OCI-M1 (cell line): ENCODE results near the gene PHLDB2.

Source experiments
- DNase-seq: peaks from one replicate; lab custom pipeline; 2025; lab: John Stamatoyannopoulos, UW

PHLDB2 gene

DNA sequence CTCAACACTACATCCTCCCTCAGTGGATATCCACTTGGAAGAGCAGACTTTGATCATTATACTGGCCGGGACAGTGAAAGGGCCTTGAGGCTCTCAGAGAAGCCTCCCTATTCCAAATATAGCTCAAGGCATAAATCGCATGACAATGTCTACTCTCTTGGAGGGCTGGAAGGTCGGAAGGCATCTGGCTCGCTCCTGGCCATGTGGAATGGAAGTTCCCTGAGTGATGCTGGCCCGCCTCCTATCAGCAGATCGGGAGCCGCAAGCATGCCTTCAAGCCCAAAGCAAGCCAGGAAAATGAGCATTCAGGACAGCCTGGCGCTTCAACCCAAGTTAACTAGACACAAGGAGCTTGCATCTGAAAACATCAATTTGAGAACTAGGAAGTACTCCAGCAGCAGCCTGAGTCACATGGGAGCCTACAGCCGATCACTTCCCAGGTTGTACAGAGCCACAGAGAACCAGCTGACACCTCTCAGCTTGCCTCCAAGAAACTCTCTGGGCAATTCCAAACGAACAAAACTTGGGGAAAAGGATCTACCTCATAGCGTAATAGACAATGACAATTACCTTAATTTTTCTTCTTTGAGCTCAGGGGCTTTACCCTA lies 25.4 kb downstream of the PHLDB2 start:
- DNase-seq, result no peak

DNA sequence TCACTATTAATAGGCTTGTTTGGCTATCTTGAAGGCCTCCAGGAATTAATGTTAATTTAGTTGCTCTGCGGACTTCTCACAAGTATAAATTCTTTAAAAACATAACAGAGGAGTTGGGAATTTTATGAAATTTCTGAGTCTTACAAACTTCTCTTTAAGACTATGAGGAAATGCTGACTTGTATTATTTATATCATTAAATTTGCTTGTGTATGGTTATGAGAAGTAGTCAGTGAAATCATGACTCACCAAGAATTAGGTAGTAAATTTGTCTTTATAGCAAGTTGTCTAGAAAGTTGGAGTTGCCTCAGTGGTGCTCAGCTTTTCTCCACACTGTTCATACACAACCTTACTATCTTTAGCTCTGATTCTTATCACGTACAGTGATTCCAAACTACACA lies 26.5 kb downstream of the PHLDB2 start:
- no peak for DNase-seq

DNA sequence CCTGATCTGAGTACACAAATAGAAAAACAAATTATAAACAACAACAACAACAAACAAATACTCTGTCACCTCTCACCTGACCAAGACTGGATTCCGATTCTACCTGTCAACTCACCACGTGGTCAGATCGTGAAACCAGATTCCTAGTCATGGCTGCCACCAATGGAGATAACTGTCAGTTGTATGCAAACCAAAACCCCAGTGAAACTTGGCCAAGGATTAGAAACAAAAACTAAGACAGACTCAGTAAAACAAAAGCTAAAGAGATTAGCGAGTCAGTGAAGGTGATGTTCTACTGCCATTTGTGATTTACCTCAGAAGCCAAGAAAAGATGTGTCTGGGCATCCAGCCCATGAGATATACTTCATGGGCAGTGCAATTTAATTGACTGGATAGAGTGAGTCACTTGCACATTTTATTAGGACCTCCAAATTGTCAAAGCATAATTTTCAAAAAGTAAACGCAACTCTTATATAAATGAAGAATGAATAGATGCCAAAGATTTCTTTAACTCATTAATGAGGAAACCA lies 31.1 kb downstream of the PHLDB2 start:
- DNase-seq, result no peak

DNA sequence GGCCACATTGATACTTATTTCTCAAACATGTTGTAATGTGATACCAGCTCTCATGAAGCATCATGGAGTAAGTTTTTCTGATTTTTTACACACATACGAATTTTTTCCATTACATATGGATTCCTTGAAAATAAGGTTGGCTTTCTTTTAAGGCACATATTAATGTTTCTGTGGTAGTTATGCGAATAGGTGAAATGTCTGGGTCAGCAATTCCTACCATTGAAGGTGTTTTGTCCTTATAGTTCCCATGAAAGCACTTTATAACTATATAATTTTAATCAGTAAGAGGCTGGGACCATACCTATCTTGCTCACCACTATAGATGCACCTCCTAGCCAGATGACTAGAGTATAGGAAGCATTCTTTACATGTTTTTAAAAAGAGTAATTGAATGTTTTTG lies 33.0 kb downstream of the PHLDB2 start:
- no peak for DNase-seq

DNA sequence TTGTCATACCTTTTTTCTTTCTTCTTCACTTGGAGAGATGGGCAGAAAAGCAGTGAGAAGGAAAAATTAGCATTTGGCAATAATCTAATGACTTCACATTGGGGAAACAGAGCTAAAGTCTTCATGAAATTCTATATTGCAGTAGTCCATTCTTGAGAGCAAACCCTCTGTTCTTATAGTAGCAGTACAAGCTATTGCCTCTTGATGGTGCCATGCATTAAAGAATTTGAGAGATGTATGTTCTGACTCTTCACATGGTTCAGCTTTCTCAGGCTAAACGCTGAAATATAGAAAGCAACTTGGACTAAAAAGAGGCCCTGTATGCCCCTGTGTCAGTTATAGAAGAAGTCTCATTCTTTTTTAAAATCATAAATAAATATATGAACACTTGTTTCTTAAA lies 36.0 kb downstream of the PHLDB2 start:
- DNase-seq, result peak; percentile 30

DNA sequence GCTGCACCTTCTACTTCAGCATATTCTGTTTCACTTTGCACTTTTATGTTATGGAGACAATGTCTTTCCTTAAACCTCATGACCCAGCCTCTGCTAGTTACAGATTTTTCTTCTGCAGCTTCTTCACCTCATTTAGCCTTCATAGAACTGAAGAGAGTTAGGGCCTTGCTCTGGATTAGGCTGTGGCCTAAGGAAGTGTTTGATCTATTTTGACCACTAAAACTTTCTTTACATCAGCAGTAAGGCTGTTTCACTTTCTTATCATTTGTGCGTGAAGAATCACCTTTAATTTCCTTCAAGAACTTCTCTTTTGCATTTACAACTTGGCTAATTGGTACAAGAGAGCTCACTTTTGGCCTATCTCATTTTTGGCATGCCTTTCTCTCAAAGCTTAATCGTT lies 40.9 kb downstream of the PHLDB2 start:
- DNase-seq, result no peak

DNA sequence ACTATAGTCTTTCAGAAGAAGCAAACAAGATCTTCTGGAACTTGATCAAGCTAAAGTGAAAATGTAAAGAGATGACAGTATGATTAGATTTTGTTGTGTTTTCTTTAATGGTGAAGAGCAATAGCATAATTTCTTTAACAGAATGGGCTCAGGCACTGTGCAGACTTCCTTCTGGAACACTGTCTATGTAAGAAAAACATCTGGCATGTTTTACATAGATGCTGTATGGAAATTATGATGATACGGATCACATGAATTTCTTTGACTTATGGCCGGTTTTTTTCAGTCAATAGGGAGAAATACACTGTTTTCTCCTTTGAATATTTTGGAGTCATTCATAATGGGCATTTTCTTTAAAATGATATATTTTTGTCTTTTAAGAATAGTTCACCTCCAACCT lies 42.6 kb downstream of the PHLDB2 start:
- no peak for DNase-seq

DNA sequence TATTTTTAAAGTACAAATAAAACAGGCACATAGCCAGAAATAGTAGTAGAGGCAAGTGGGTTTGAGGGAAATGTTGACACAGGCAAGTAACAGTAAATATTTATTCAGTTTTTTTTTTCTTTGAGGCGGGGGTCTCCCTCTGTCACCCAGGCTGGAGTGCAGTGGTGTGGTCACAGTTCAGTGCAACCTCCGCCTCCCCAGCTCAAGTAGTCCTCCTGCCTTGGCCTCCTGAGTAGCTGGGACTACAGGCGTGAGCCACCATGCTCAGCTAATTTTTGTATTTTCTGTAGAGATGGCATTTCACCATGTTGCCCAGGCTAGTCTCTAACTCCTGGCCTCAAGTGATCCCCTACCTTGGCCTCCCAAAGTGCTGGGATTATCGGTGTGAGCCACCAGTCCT lies 43.5 kb downstream of the PHLDB2 start:
- no peak for DNase-seq

DNA sequence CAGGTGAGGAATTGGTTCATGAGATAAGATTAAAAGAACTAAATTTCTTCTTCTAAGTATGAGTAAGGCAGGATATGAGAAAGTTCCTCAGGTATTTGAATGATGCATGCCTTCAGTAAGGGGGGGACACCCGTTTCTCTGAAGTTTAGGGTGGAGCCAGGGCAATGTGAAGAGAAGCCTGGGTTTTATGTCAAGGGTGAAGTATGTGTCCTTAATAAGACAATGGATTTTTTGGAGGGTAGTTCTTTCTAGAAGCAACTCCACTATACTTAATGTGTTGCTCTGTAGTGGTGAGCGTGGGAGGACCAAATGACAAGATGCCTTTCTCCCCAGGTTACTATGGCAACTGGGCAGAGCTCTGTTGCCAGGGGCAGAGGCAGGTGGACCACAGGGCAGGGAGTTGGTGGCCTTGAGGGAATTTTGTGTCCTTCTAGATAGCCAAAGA lies 44.0 kb downstream of the PHLDB2 start:
- no peak for DNase-seq

DNA sequence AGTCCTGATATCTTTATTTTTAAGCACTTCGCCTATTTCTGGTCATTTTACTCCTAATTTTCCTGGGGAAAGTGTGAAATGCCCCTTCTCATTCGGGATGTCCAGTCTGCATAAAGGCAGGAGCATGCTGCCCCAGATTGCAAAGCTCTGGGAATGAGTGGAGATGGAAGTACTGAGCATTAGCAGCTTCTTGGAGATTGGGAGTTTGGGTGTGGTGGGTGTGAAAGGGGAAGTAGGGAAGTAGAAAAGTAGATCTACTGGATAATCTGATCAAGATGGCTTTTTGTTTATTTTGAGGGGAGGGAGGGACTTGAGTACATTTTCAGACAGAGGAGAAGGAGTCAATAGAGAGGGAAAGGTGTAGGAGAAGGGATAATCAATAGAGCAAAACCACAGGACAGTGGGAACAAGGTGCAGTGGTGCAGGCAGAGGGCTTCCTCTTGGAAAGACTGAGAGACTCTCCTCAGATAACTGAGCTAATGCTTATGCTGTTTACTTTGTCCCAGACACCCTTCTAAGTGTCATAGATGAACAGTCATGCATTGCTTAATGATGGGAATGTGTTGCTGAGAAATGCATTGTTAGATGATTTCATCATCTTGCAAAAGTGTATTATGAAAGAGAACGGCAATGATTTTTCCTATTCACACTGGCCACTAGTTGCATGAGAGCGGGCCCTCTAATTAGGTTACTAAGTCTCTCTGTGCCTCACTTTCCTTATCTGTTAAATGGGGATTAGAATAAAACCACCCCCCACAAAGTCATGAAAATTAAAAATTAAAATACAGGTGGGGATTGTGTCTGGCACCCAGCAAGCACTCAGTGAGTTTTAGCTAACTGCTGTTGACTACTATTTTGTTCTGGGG lies 45.5 kb downstream of the PHLDB2 start:
- DNase-seq, result peak; percentile 24

DNA sequence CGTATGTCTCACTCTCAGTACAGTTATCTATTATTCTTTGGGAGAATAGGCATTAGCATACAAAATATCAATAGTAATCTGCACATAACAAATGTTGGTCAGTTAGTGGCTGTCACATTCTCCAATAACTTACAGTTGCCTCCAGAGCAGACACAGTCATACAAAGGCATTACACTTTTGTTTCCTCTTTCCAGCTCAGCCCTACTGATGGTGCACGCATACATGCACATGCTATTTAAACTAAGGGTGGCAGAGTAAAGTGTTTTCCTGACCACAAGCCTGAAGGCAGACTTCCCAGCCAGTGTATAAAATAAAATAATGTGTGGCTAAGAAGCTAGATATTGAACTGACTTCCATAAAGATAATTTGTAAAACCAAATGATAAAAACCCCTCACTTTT lies 47.6 kb downstream of the PHLDB2 start:
- DNase-seq, result peak; percentile 32

DNA sequence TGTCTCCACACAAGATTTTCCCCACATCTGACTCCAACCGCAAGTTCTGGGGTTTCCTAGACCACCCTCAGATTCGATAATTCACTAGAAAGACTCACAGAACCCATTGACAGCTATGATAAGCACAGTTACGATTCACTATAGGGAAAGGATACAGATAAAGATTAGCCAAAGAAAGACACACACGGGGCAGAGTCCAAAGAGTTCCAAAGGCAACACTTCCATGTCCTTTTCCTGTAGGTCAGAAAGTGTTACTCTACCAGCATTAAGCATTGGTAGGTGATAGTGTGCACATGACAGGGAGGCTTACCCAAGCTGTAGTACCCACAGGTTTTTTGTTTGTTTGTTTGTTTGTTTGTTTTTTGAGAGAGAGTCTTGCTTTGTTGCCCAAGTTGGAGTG lies 48.1 kb downstream of the PHLDB2 start:
- no peak for DNase-seq

DNA sequence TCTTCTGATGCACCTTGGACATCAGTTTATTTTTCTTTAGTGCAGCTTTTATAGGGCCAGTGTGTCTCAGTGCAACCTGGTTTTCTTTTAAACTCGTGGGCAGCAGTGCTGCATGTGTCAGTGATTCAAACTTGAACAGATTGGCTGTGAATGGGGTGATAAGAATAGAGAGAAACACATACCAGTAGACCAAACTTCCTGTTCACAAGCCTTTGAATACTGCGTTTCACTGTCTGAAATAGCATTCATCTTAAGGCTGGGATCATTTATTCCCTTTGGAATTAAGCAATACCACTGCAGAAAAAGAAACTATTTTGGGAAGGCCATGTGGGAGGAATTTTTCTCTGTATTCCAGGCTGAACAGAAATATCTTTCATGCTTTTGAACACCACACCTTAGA lies 51.7 kb downstream of the PHLDB2 start:
- no peak for DNase-seq

DNA sequence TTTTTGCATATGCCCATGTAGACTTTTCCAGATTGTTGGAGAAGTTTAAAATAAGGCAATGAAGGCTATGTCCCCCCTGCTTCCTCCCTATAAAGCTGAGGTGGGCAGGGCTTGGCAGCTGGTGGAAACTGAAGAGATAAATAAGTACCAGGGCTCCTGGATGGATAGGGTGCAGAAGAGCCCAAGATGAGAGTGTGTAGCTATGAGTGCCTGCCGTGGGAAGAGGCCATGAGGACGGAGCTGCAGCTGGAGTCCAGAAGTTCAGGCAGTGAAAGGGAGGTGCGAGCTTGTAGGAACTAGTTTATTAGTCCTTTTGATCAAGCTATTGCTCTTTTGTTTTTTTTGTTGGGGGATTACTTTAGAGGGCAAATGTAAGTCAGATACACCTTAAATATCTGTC lies 52.4 kb downstream of the PHLDB2 start:
- DNase-seq, result no peak

DNA sequence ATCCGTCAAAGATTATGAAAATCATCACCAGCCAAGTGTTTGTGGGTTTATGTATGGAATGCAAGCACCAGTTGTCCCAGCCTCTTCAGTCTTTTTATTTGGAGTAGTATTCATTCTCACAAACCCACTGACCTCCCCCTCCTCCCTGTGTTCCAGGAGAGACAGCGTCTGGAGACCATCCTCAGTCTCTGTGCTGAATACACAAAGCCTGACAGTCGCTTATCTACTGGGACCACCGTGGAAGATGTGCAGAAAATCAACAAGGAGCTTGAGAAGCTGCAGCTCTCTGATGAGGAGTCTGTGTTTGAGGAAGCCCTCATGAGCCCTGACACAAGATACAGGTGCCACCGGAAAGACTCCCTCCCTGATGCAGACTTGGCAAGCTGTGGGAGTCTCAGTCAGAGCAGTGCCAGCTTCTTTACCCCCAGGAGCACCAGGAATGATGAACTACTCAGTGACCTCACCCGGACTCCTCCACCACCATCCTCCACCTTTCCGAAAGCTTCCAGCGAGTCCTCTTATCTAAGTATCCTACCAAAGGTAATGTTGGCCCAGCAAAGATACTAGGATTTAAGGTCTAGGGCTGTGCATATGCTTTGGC lies 54.2 kb downstream of the PHLDB2 start:
- no peak for DNase-seq

DNA sequence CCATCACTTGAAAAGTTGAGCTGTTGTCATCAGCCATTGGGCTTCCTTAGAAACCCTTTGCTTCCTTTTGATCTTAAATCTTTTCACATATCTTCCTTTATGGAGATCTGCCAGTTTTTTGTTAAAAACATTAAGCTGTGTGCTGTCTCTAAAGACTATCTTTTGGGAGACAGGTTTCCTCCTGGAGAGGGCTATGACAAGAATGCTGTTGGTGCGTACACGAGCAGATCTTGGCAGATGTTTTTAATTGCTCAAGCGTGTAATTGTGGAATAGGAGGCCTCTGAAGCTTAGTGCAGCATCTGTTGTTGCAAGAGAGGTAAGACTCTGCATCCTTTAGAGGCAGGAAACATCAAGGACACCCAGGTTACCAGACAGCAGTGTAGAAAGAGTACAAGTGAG lies 56.8 kb downstream of the PHLDB2 start:
- DNase-seq, result no peak

DNA sequence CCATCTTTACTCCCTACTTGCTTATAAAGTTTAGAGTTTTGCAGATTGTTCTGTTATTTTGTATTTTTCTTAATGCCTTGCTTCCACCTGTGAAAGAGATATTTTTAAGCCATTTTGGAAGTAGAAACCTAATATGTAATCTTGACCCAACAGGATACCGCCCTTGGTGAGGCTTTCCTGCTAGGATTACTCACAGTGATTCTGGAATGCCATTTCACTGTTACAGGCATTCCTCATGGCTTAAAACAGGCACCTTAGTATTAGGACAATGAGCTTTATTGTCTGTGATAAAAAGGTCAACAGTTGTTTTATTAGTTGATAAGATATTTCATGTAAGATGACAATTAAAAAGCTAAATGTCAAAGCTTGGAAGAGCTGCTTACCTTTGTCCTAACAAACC lies 58.2 kb downstream of the PHLDB2 start:
- DNase-seq, result no peak

DNA sequence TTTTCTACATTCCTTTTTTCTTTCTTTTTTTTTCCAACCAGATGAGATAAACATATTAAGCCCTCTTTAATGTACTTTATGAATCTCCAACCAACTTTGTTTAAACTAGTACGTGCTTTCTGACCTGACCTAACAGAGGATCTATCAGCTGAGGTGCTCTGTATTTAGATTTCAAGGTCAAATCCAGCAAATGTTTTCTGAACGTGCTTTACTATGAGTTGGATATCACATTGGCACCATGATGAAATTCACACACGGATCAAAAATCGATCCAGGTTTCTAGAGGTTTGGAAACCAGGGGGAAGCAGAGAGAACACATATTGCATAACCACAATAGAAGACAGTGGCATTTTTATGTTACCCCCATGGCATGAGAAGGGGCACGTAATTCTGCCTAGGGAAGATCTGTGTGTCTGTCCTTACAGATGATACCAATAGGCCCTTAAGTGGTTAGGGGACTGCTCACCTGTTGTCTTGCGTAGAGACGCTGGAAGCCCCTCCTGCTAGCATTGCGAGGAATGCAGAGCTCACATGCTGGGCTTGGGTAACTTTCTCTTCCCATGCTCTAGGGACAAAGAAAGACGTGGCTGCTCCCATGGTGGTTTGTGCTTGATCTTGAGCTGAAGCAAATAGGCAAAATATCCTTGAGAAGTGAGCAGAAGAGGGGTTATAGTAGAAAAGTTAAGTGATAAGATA lies 60.5 kb downstream of the PHLDB2 start:
- no peak for DNase-seq

DNA sequence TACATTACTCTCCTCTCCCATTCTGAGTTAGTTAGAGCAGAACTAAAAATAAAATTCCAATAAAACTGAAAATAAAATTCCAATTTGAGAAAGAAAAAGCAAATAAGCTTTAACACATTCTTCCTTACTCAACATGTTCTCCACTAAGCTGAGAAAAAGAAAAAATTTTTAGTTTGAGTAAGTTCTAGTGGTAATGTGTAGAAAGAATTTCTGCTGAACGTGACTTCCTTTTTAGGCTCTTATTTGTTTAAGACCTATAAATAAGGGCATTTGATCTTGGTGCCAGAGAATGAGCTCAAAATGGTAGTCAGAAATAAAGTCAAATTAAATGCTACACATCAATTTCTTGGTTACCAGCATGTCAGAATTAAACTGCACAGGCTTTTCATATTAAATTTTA lies 62.1 kb downstream of the PHLDB2 start:
- DNase-seq, result no peak

DNA sequence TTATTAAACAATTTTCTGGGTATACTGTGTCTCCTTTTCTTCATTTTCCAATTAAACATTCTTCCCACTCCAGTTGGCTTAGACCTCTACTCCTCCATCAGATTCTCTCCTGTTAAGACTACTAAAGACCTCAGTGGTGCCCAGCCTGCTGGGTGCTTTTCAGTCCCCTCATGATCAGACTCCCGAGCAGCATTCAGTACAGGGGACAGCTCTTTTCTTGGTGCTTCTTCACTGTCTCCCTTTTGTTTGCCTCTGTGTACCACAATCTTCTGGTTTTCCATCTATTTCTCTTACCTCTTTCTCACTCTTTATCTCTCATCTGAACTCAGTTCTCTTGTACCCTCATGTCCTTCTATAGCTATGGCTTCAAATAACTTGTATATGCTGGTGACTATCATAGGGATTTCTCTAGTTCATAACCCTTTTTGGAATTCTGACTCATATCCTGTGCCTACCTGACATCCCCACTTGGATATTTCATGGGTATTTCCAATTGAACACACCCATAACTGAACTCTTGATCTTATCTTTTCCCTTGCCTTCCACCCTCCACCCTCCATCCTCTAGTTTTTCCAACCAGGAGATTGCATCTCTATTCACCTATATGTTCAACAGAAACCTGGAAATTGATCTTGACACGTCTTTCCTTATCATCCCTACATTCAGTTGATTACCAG lies 64.2 kb downstream of the PHLDB2 start:
- DNase-seq, result no peak

DNA sequence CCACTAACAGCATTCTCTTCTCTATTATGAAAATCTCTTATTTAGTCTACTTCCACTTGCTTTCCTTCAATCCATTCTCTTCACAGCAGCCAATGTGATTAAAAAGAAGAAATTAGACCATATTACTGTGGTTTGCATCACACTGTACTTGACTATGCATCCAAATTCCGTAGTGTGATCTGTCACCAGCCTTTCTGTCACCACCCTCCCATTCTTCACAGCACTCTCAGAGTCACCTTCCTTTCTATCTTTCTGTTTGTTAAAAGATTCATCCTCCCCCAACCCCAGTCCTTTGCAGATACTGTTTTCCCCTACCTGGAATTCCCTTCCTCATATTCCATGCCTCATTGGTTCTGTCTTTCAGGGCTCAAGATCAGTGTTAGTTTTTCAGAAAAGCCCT lies 64.7 kb downstream of the PHLDB2 start:
- DNase-seq, result no peak

DNA sequence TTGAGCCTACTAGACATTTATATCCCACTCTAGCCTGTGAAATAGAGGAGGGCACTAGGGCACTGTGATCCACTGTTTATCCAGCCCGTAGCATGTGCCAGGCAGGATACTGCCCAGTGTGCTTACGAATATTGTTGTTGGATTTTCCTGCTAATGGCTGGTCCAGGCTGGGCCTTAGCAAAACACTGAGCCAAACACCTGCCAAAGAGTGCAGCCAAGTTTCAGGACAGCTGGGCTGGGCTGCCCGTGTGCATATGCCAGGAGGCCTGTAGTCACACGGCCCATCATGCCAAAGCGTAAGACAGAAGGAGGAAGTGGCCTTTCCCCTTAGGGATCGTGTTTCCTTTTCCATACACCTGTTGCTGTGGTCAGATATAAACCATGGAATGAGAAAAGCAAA lies 65.2 kb downstream of the PHLDB2 start:
- no peak for DNase-seq
